NB4 (cell line): ENCODE data around the gene RCOR2.

Experiments
- DNase-seq: peaks from one replicate; pipeline ENCODE4 v3.0.0; 2010; ENCODE audit warnings: low read depth
- H3K4me3 ChIP-seq: one replicate; pipeline ENCODE4 v1.5.1; 2011; ENCODE audit warnings: mild to moderate bottlenecking, low read depth, low read length, moderate library complexity
- MYC ChIP-seq: IDR thresholded peaks from 2 replicates; pipeline ENCODE4 v1.6.1; 2011; ENCODE audit warnings: low read depth, low read length
- POLR2A ChIP-seq: IDR thresholded peaks from 2 replicates; pipeline ENCODE4 v1.6.1; 2011; ENCODE audit warnings: mild to moderate bottlenecking; ENCODE audit not compliant: insufficient read length; ENCODE audit errors: extremely low read depth
- TF ChIP-seq, protein P1 (sequence below): IDR thresholded peaks from one replicate; pipeline ENCODE4 v1.5.1; 2012; ENCODE audit warnings: low read depth, low read length
- TF ChIP-seq, protein P2 (sequence below): IDR thresholded peaks from 2 replicates; pipeline ENCODE4 v1.6.1; 2011; ENCODE audit warnings: low read depth, low read length

RCOR2 gene

DNA sequence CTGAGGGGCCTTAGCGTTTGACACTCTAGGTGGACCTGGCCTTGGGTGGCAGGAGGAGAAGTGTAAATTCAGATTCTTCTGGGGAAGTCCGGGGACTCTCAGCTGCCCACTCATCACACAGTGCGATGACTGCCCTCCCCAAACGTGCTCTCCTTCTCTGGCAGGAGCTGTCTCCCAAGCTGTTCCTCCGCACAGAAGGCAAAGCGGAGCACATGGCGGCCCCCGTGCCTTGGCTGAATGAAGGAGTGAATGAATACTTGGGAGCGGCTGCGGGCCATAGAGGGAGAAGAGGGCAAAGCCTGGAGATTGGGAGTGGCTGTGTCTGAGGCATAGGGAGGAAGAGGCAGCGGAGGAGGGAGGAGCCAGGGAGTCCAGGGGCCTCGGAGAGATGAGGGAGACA is 14.9 kb upstream of the RCOR2 start:
- TF ChIP-seq POLR2A (no peak), MYC (no peak)
- TF ChIP-seq, protein P1, sequence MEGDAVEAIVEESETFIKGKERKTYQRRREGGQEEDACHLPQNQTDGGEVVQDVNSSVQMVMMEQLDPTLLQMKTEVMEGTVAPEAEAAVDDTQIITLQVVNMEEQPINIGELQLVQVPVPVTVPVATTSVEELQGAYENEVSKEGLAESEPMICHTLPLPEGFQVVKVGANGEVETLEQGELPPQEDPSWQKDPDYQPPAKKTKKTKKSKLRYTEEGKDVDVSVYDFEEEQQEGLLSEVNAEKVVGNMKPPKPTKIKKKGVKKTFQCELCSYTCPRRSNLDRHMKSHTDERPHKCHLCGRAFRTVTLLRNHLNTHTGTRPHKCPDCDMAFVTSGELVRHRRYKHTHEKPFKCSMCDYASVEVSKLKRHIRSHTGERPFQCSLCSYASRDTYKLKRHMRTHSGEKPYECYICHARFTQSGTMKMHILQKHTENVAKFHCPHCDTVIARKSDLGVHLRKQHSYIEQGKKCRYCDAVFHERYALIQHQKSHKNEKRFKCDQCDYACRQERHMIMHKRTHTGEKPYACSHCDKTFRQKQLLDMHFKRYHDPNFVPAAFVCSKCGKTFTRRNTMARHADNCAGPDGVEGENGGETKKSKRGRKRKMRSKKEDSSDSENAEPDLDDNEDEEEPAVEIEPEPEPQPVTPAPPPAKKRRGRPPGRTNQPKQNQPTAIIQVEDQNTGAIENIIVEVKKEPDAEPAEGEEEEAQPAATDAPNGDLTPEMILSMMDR = no peak
- TF ChIP-seq, protein P2, sequence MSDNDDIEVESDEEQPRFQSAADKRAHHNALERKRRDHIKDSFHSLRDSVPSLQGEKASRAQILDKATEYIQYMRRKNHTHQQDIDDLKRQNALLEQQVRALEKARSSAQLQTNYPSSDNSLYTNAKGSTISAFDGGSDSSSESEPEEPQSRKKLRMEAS = no peak
- DNase-seq = no peak
- no peak overlapping the region for H3K4me3 ChIP-seq

DNA sequence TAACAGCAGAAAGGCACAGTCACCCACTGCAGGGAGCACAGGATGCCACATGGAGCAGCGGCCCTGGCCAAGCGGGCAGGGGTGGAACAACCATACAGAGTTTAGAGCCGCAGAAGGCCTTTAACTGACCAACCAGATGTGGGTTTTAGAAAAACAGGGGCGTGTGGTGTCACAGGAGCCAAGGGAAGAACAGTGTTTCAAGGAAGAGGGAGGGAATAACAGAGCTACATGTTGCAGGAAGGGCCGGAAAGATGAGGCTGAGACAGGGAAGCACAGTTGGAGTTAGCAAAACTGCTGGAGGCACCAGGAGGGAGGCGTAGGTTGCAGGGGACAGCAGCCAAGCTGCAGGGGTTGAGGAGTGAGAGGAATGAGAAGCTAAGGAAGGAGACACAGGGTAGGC is 14.1 kb upstream of the RCOR2 start:
- TF ChIP-seq, protein P1 = no peak
- TF ChIP-seq MYC (no peak), POLR2A (no peak)
- TF ChIP-seq, protein P2 = no peak
- H3K4me3 ChIP-seq = no peak overlapping the region
- no peak for DNase-seq

DNA sequence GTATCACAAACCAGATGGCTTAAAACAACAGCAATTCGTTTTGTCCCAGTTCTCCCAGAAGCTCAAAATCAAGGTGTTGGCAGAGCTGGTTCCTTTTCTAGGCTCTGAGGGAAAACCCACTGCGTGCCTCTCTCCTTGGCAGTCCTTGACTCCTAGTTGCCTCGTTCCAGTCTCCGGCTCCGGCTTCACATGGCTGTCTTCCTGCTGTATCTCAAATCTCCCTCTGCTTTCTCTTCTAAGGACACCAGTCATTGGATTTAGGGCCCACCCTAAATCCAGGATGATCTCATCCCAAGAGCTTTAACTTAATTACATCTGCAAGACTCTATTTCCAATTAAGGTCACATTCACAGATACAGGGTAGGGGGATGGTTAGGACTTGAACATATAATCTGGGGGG is 12.7 kb upstream of the RCOR2 start:
- no peak for DNase-seq
- TF ChIP-seq MYC (no peak), POLR2A (no peak)
- TF ChIP-seq, protein P2 = no peak
- TF ChIP-seq, protein P1 = no peak
- H3K4me3 ChIP-seq = no peak overlapping the region

DNA sequence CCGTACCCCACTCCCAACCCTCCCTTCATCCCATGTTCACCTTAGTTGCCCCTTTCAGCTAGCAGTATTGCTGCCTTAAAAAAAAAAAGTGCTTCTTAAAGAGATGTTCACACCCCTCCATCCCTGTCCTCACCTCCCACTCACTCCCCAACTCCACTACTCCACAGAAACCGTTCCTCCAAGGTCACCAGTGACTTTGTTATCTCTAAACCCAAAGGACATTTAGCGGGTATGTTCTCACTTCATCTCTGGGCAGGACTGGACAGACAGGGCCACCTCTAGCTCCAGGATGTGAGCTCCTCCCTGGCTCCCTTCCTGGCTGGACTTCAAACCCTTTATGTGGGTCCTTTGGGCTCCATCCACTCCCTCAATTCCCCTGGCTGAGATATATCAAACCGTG is 6.4 kb upstream of the RCOR2 start:
- DNase-seq = no peak
- no peak overlapping the region for H3K4me3 ChIP-seq
- TF ChIP-seq, protein P1 = no peak
- TF ChIP-seq POLR2A (no peak), MYC (no peak)
- TF ChIP-seq, protein P2 = no peak

DNA sequence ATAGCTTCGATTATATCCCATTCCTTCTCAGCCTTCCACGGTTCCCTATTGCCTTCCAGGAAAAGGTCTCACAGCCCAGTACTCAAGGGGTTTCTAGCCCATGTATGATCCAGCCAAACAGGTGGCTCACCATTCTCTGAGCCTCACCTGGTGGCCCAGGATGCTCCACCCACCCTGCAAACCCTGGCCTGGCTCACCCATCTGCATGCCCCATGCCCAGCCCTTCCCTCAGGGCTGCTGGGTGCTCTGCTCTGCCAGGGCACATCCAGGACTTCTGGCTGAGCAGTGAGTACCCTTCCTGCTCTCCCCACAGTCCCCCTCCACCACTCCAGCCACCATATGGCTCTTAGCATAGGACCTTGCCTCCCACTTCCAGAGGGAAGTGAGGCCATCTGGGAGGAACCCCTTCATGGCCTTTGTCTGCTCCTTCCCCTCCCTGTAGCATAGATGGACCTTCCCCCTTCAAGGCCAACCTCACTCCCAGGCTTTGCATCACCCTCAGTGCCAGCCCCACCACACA is 5.8 kb upstream of the RCOR2 start:
- DNase-seq = no peak
- TF ChIP-seq, protein P2 = no peak
- no peak for TF ChIP-seq POLR2A
- TF ChIP-seq, protein P1 = no peak
- TF ChIP-seq MYC = no peak
- no peak overlapping the region for H3K4me3 ChIP-seq

DNA sequence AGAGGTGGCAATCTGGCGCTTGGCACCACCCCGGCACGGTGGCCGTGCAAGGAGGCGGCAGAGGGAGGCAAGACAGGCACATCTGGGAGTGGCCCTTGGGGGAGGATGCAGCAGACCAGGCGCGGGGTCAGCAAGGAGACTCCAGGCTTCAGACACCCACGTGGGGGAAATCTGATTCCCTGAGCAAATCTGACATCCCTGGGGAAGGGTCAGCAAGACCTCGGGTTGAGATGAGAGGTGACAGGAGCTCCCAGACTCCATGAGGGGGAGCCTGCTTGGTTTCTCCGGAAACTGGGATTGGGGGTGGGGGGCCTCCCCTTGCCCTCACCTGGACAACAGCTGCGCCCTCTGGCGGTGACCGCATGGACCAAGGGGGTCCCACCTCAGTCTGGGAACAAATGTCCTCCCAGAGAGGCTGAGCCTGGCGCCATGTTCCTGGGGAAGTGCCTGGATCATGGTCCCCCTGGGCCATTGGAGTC is 4.0 kb upstream of the RCOR2 start:
- TF ChIP-seq, protein P2 = no peak
- TF ChIP-seq, protein P1 = no peak
- TF ChIP-seq POLR2A = no peak
- TF ChIP-seq MYC = no peak
- H3K4me3 ChIP-seq = no peak overlapping the region
- no peak for DNase-seq
